HepG2 (cell line): ENCODE results near the gene TNFAIP8L1. TPM values are rescaled to one million over a fixed set of nuclear protein-coding genes. Genes with fewer than 3 reads are reported as not detected.
A peak's percentile ranks its signal among the peaks of the same experiment; 100 is the strongest.

Experiments used
- ARNTL ChIP-seq: sonication (generic); formaldehyde crosslinking; IDR thresholded peaks from 2 replicates; pipeline ENCODE4 v1.4.0; 2020; ENCODE audit warnings: mild to moderate bottlenecking, missing genetic modification reagents
- CCDC6 ChIP-seq: sonication (generic); formaldehyde crosslinking; IDR thresholded peaks from 2 replicates; pipeline ENCODE4 v1.8.1; 2022; ENCODE audit warnings: mild to moderate bottlenecking, missing genetic modification reagents, moderate library complexity
- CHD2 ChIP-seq: IDR thresholded peaks from 2 replicates; pipeline ENCODE4 v1.6.1; 2011; ENCODE audit warnings: low read depth, low read length, improper control_type of control experiment
- CREM ChIP-seq, 2 experiments: sonication (generic) in 1 of 2; formaldehyde crosslinking in 1 of 2; IDR thresholded peaks; 2 replicates each; pipeline versions ENCODE4 v1.4.0 to v1.6.1; 2016 to 2020; ENCODE audit warnings: antibody characterized with exemption in 1 of 2, mild to moderate bottlenecking in 1 of 2, missing genetic modification reagents in 1 of 2
- CSRNP2 ChIP-seq: sonication (generic); formaldehyde crosslinking; conservative IDR thresholded peaks from 2 replicates; pipeline ENCODE4 v1.8.0; 2022; ENCODE audit warnings: low read depth, missing genetic modification reagents
- DMAP1 ChIP-seq: IDR thresholded peaks from 2 replicates; pipeline ENCODE4 v1.6.1; 2016
- ELF4 ChIP-seq: sonication (generic); formaldehyde crosslinking; IDR thresholded peaks from 2 replicates; pipeline ENCODE4 v1.5.0; 2020; ENCODE audit warnings: missing genetic modification reagents, mild to moderate bottlenecking, moderate library complexity, borderline replicate concordance
- ERF ChIP-seq: IDR thresholded peaks from 2 replicates; pipeline ENCODE4 v1.6.1; 2018; ENCODE audit warnings: missing biosample characterization, missing genetic modification reagents
- FOXA3 ChIP-seq: IDR thresholded peaks from 2 replicates; pipeline ENCODE4 v1.6.1; 2016; ENCODE audit warnings: missing genetic modification reagents, missing compliant biosample characterization
- GMEB1 ChIP-seq: sonication (generic); formaldehyde crosslinking; IDR thresholded peaks from 2 replicates; pipeline ENCODE4 v1.5.1; 2020; ENCODE audit warnings: missing genetic modification reagents, mild to moderate bottlenecking, borderline replicate concordance
- ISX ChIP-seq: sonication (generic); formaldehyde crosslinking; conservative IDR thresholded peaks from 2 replicates; pipeline ENCODE4 v1.5.0; 2020; ENCODE audit warnings: missing genetic modification reagents
- KLF16 ChIP-seq, 2 experiments: sonication (generic) in 1 of 2; formaldehyde crosslinking in 1 of 2; IDR thresholded peaks; 2 replicates each; pipeline versions ENCODE4 v1.6.1 to v1.8.0; 2016 to 2023; ENCODE audit warnings: missing genetic modification reagents in 2 of 2, missing compliant biosample characterization in 1 of 2
- MBD4 ChIP-seq: IDR thresholded peaks from 2 replicates; pipeline ENCODE4 v1.6.1; 2012; ENCODE audit warnings: low read length, inconsistent platforms, borderline replicate concordance
- MTA1 ChIP-seq: sonication (generic); formaldehyde crosslinking; IDR thresholded peaks from 2 replicates; pipeline ENCODE4 v1.4.0; 2020; ENCODE audit warnings: missing genetic modification reagents, mild to moderate bottlenecking, borderline replicate concordance
- NFKBIZ ChIP-seq: IDR thresholded peaks from 2 replicates; pipeline ENCODE4 v1.6.1; 2018; ENCODE audit warnings: missing genetic modification reagents, missing compliant biosample characterization
- NFRKB ChIP-seq: fragments of 450-650 bp; IDR thresholded peaks from 2 replicates; pipeline ENCODE4 v1.6.1; 2017
- RBFOX2 ChIP-seq: fragments of 200-400 bp; formaldehyde crosslinking; IDR thresholded peaks from 2 replicates; pipeline ENCODE4 v1.6.1; 2017; ENCODE audit warnings: low read depth, mild to moderate bottlenecking, low read length
- RNF2 ChIP-seq: fragments of 450-650 bp; conservative IDR thresholded peaks from 2 replicates; pipeline ENCODE4 v1.6.1; 2016; ENCODE audit warnings: low read depth
- TFDP2 ChIP-seq: sonication (generic); formaldehyde crosslinking; IDR thresholded peaks from 2 replicates; pipeline ENCODE4 v1.4.0; 2020; ENCODE audit warnings: missing genetic modification reagents
- TMF1 ChIP-seq: sonication (generic); formaldehyde crosslinking; IDR thresholded peaks from 2 replicates; pipeline ENCODE4 v1.8.1; 2022; ENCODE audit warnings: low read depth, missing genetic modification reagents
- ZBTB42 ChIP-seq: sonication (generic); formaldehyde crosslinking; IDR thresholded peaks from 2 replicates; pipeline ENCODE4 v1.5.0; 2020; ENCODE audit warnings: mild to moderate bottlenecking, missing genetic modification reagents
- ZC3H13 ChIP-seq: sonication (generic); formaldehyde crosslinking; IDR thresholded peaks from 2 replicates; pipeline ENCODE4 v1.8.1; 2023; ENCODE audit warnings: mild to moderate bottlenecking, missing genetic modification reagents, moderate library complexity
- ZNF343 ChIP-seq: sonication (generic); formaldehyde crosslinking; IDR thresholded peaks from 2 replicates; pipeline ENCODE4 v1.4.0; 2020; ENCODE audit warnings: mild to moderate bottlenecking, missing genetic modification reagents
- ZNF549 ChIP-seq: sonication (generic); formaldehyde crosslinking; IDR thresholded peaks from 2 replicates; pipeline ENCODE4 v1.5.0; 2020; ENCODE audit warnings: missing genetic modification reagents
- ZNF556 ChIP-seq: sonication (generic); formaldehyde crosslinking; IDR thresholded peaks from 2 replicates; pipeline ENCODE4 v1.4.0; 2020; ENCODE audit warnings: mild to moderate bottlenecking, missing genetic modification reagents, borderline replicate concordance
- ZNF567 ChIP-seq: sonication (generic); formaldehyde crosslinking; IDR thresholded peaks from 2 replicates; pipeline ENCODE4 v1.8.1; 2023; ENCODE audit warnings: mild to moderate bottlenecking, missing genetic modification reagents, borderline replicate concordance
- ZNF580 ChIP-seq: IDR thresholded peaks from 2 replicates; pipeline ENCODE4 v1.6.1; 2016; ENCODE audit warnings: low read depth, borderline replicate concordance
- ZNF670 ChIP-seq: sonication (generic); formaldehyde crosslinking; IDR thresholded peaks from 2 replicates; pipeline ENCODE4 v1.8.0; 2022; ENCODE audit warnings: mild to moderate bottlenecking, missing genetic modification reagents, borderline replicate concordance
- polyA plus RNA-seq, 8 experiments: library from polyadenylated mRNA; depleted of rRNA in 3 of 8; stranded (reverse) in 7 of 8; unstranded in 1 of 8; fragments of >200 nt; fragmentation: Illumina TruSeq in 4 of 8; extraction: Trizol in 4 of 8; gene quantifications; 2 replicates each; pipeline versions ENCODE4 v1.2.1 to v1.2.3, GENCODE V29; 2011 to 2016; ENCODE audit warnings: low read depth in 4 of 8, missing spikeins in 1 of 8, mixed read lengths in 1 of 8; ENCODE audit not compliant: insufficient read depth in 1 of 8
- total RNA-seq, 5 experiments: library from RNA; depleted of rRNA; stranded (reverse); fragments of >200 nt; fragmentation: Illumina TruSeq; extraction: Trizol; gene quantifications; 2 replicates each; pipeline ENCODE4 v1.2.3, GENCODE V29; 2016; ENCODE audit warnings: low read depth in 1 of 5

The TNFAIP8L1 gene
- total and polyA plus RNA-seq, 2 of the 13 experiments (the other 11 are each of a cell fraction or from before 2014, with no cell fraction given), result 13.4 to 21.4 TPM

- TF ChIP-seq FOXA3 (CRISPR knock-in tag) (no peak), ZNF670 (CRISPR knock-in tag) (no peak), ARNTL (CRISPR knock-in tag) (0 out of 2 replicates have a peak, but pooled peaks have one; percentile 14), ZBTB42 (CRISPR knock-in tag) (no peak), ZNF549 (CRISPR knock-in tag) (no peak), TMF1 (CRISPR knock-in tag) (no peak), RBFOX2 (no peak), ELF4 (CRISPR knock-in tag) (no peak), KLF16 (CRISPR knock-in tag; IDR thresholded peaks at IDR 0.05) (0 out of 4 replicates have a peak, but pooled peaks of 1 of the 2 experiments have one; percentile 14), CHD2 (no peak), ZC3H13 (0 out of 2 replicates have a peak, but pooled peaks have one; percentile 37), MTA1 (CRISPR knock-in tag) (no peak), ZNF343 (CRISPR knock-in tag) (no peak), ISX (no peak), NFRKB (no peak), ZNF567 (CRISPR knock-in tag) (no peak), GMEB1 (no peak), MBD4 (no peak), DMAP1 (CRISPR knock-in tag) (no peak), RNF2 (no peak), CSRNP2 (CRISPR knock-in tag) (no peak), NFKBIZ (no peak), TFDP2 (CRISPR knock-in tag) (peak; percentile 81; the same call in 1 of the 2 replicates), CREM (IDR thresholded peaks at IDR 0.05) (no peak), CREM (CRISPR knock-in tag; IDR thresholded peaks at IDR 0.05) (no peak), ERF (no peak), ZNF556 (CRISPR knock-in tag) (no peak), CCDC6 (CRISPR knock-in tag) (no peak), ZNF580 (CRISPR knock-in tag) (0 out of 2 replicates have a peak, but pooled peaks have one; percentile 23)
Measured at GRCh38 chr19:4640247-4641000, 1.1 kb downstream of the TNFAIP8L1 start (continued).
